ENCODE results near the gene KIAA0513. TPM values are rescaled to one million over a fixed set of nuclear protein-coding genes. Genes with fewer than 3 reads are reported as not detected.

The KIAA0513 gene
- total and polyA plus RNA-seq, 2 of the 13 experiments (the other 11 are each of a cell fraction or from before 2014, with no cell fraction given): 1.8 TPM

DNA sequence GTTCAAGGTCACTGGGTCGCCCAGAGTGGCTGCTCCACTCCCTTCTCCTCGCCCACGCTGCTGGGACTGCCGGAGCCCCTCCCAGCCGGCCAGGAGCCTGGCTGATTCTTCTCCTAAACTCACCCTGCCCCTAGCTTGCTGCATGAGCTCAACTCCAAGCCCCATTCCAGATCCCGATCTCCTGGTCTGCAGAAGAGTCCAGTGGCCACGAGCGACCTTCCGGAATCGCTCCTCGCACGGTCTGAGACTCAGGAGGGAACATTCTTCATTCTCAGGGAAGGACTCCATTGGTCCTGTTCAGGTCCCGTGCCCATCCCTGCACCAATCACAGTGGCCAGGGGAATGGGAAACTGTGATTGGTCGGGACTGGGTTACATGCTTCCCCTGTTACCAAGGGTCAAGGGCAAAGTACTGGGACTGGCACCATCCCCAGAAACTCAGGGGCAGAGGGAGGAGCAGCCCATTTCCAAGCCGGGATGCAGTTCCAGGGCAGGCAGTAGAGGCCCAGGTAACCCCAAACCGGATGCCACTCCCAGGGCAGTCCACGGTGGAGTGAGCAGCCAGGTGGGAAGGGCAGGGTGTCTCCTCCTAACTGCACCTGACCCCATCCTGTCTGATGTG, 109.2 kb downstream of the KIAA0513 start (continued):
- peak; percentile 95 for TF ChIP-seq TOPORS (CRISPR knock-in tag; IDR thresholded peaks at IDR 0.05)
- TF ChIP-seq ASH2L (IDR thresholded peaks at IDR 0.05; ENCODE audit: insufficient read length, low read depth, low read length): no peak
- TF ChIP-seq, protein P1, sequence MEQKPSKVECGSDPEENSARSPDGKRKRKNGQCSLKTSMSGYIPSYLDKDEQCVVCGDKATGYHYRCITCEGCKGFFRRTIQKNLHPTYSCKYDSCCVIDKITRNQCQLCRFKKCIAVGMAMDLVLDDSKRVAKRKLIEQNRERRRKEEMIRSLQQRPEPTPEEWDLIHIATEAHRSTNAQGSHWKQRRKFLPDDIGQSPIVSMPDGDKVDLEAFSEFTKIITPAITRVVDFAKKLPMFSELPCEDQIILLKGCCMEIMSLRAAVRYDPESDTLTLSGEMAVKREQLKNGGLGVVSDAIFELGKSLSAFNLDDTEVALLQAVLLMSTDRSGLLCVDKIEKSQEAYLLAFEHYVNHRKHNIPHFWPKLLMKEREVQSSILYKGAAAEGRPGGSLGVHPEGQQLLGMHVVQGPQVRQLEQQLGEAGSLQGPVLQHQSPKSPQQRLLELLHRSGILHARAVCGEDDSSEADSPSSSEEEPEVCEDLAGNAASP (CRISPR knock-in tag; IDR thresholded peaks at IDR 0.05; ENCODE audit: borderline replicate concordance): no peak; the same call in 1 of the 2 replicates
- 0 out of 2 replicates have a peak, but pooled peaks have one; percentile 61 for TF ChIP-seq ZNF253 (CRISPR knock-in tag; IDR thresholded peaks at IDR 0.05; ENCODE audit: borderline replicate concordance)
- no peak for TF ChIP-seq HMGA1 (CRISPR knock-in tag; conservative IDR thresholded peaks at IDR 0.05)
- no peak; the same call in 1 of the 2 replicates for TF ChIP-seq ZNF550 (CRISPR knock-in tag; IDR thresholded peaks at IDR 0.05; ENCODE audit: borderline replicate concordance)
- no peak for TF ChIP-seq HHEX (CRISPR knock-in tag; IDR thresholded peaks at IDR 0.05)
- TF ChIP-seq, protein P2, sequence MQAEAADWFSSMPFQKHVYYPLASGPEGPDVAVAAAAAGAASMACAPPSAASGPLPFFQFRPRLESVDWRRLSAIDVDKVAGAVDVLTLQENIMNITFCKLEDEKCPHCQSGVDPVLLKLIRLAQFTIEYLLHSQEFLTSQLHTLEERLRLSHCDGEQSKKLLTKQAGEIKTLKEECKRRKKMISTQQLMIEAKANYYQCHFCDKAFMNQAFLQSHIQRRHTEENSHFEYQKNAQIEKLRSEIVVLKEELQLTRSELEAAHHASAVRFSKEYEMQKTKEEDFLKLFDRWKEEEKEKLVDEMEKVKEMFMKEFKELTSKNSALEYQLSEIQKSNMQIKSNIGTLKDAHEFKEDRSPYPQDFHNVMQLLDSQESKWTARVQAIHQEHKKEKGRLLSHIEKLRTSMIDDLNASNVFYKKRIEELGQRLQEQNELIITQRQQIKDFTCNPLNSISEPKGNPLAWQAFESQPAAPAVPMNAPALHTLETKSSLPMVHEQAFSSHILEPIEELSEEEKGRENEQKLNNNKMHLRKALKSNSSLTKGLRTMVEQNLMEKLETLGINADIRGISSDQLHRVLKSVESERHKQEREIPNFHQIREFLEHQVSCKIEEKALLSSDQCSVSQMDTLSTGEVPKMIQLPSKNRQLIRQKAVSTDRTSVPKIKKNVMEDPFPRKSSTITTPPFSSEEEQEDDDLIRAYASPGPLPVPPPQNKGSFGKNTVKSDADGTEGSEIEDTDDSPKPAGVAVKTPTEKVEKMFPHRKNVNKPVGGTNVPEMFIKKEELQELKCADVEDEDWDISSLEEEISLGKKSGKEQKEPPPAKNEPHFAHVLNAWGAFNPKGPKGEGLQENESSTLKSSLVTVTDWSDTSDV (CRISPR knock-in tag; IDR thresholded peaks at IDR 0.05): no peak; the same call in 1 of the 2 replicates
- TF ChIP-seq, protein P3, sequence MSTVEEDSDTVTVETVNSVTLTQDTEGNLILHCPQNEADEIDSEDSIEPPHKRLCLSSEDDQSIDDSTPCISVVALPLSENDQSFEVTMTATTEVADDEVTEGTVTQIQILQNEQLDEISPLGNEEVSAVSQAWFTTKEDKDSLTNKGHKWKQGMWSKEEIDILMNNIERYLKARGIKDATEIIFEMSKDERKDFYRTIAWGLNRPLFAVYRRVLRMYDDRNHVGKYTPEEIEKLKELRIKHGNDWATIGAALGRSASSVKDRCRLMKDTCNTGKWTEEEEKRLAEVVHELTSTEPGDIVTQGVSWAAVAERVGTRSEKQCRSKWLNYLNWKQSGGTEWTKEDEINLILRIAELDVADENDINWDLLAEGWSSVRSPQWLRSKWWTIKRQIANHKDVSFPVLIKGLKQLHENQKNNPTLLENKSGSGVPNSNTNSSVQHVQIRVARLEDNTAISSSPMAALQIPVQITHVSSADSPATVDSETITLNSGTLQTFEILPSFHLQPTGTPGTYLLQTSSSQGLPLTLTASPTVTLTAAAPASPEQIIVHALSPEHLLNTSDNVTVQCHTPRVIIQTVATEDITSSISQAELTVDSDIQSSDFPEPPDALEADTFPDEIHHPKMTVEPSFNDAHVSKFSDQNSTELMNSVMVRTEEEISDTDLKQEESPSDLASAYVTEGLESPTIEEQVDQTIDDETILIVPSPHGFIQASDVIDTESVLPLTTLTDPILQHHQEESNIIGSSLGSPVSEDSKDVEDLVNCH (CRISPR knock-in tag; IDR thresholded peaks at IDR 0.05): 0 out of 2 replicates have a peak, but pooled peaks have one; percentile 54
- TF ChIP-seq, protein P4, sequence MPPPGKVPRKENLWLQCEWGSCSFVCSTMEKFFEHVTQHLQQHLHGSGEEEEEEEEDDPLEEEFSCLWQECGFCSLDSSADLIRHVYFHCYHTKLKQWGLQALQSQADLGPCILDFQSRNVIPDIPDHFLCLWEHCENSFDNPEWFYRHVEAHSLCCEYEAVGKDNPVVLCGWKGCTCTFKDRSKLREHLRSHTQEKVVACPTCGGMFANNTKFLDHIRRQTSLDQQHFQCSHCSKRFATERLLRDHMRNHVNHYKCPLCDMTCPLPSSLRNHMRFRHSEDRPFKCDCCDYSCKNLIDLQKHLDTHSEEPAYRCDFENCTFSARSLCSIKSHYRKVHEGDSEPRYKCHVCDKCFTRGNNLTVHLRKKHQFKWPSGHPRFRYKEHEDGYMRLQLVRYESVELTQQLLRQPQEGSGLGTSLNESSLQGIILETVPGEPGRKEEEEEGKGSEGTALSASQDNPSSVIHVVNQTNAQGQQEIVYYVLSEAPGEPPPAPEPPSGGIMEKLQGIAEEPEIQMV (CRISPR knock-in tag; IDR thresholded peaks at IDR 0.05; ENCODE audit: low read depth): peak; percentile 21; the same call in 1 of the 2 replicates
- no peak for TF ChIP-seq REXO4 (CRISPR knock-in tag; IDR thresholded peaks at IDR 0.05; ENCODE audit: borderline replicate concordance)

Data from HepG2 (cell line).